GM21367 (cell line): ENCODE results near the gene MRGPRX4.

Experiments used
- ATAC-seq: cut with Tn5 transposase; IDR thresholded peaks from one replicate; pipeline ENCODE4 v1.9.1; 2021; ENCODE audit not compliant: unreplicated experiment

Gene MRGPRX4

GRCh38 chr11:18209058-18209457 lies 36.4 kb downstream of the MRGPRX4 start:
- ATAC-seq: no peak

GRCh38 chr11:18221274-18221876 lies 48.7 kb downstream of the MRGPRX4 start:
- no peak for ATAC-seq

- no peak for ATAC-seq
Observed at GRCh38 chr11:18222814-18223421, 50.3 kb downstream of the MRGPRX4 start.
